IMR-90 (cell line): Measurements from ENCODE around the gene ITFG1. TPM values are rescaled to one million over a fixed set of nuclear protein-coding genes. Genes with fewer than 3 reads are reported as not detected.

Experiments
- ATAC-seq: fragments of 200-7000 bp; cut with Tn5 transposase; 2 replicates; pipeline ENCODE4 v1.9.1; 2020; ENCODE audit warnings: low read depth, mild to moderate bottlenecking, moderate library complexity
- BruUV-seq: library from RNA; stranded (reverse); fragments of 400-500 nt; replicated peaks from 2 replicates; lab custom pipeline; 2021; lab: Mats Ljungman, UMichigan
- CTCF ChIA-PET: fragments of 300-600 bp; formaldehyde crosslinking; extraction: SDS; loops from one replicate; lab custom pipeline; 2021; ENCODE audit warnings: antibody characterized with exemption; lab: Yijun Ruan, JAX
- POLR2A ChIA-PET: fragments of 300-600 bp; sonication (Branson Sonifier 250); formaldehyde crosslinking; loops from one replicate; lab custom pipeline; 2022; ENCODE audit warnings: antibody characterized with exemption; ENCODE audit not compliant: unreplicated experiment; lab: Charles Lee
- DNase-seq: peaks from one replicate; pipeline ENCODE4 v3.0.0; 2013
- H2AFZ ChIP-seq: replicated peaks from 2 replicates; pipeline ENCODE3; 2013; ENCODE audit warnings: low read length, mild to moderate bottlenecking; ENCODE audit not compliant: poor library complexity
- H2AK5ac ChIP-seq: 2 replicates; pipeline ENCODE4 v1.6.1; 2013; ENCODE audit warnings: low read depth, low read length, inconsistent platforms
- H2AK9ac ChIP-seq: replicated peaks from 2 replicates; pipeline ENCODE3; 2013; ENCODE audit warnings: mild to moderate bottlenecking, low read depth, low read length, moderate library complexity; ENCODE audit not compliant: poor library complexity
- H2BK120ac ChIP-seq: 2 replicates; pipeline ENCODE4 v1.6.1; 2013; ENCODE audit warnings: low read depth, low read length, inconsistent platforms
- H2BK15ac ChIP-seq: 3 replicates; pipeline ENCODE4 v1.6.1; 2013; ENCODE audit warnings: low read depth, low read length, inconsistent platforms
- H2BK20ac ChIP-seq: 2 replicates; pipeline ENCODE4 v1.6.1; 2013; ENCODE audit warnings: low read depth, mild to moderate bottlenecking, inconsistent platforms, low read length, moderate library complexity
- H2BK5ac ChIP-seq: 2 replicates; pipeline ENCODE4 v1.6.1; 2013; ENCODE audit warnings: mild to moderate bottlenecking, low read depth, low read length, inconsistent platforms; ENCODE audit not compliant: poor library complexity, severe bottlenecking
- H3K14ac ChIP-seq: replicated peaks from 2 replicates; pipeline ENCODE4 v1.6.1; 2013; ENCODE audit warnings: low read depth, low read length, inconsistent platforms
- H3K18ac ChIP-seq: 2 replicates; pipeline ENCODE4 v1.6.1; 2013; ENCODE audit warnings: low read depth, low read length, control low read depth
- H3K23ac ChIP-seq: 2 replicates; pipeline ENCODE4 v1.6.1; 2013; ENCODE audit warnings: low read depth, low read length, inconsistent platforms
- H3K27ac ChIP-seq: 2 replicates; pipeline ENCODE4 v1.5.1; 2013; ENCODE audit warnings: mild to moderate bottlenecking, control low read depth, low read length; ENCODE audit not compliant: insufficient read depth
- H3K27me3 ChIP-seq: 2 replicates; pipeline ENCODE4 v1.6.1; 2013; ENCODE audit warnings: low read length; ENCODE audit not compliant: control insufficient read depth, insufficient read depth
- H3K36me3 ChIP-seq: 2 replicates; pipeline ENCODE4 v1.6.1; 2013; ENCODE audit warnings: low read length, mixed read lengths; ENCODE audit not compliant: control insufficient read depth, insufficient read depth
- H3K4ac ChIP-seq: 2 replicates; pipeline ENCODE4 v1.6.1; 2013; ENCODE audit warnings: low read depth, low read length, inconsistent platforms
- H3K4me1 ChIP-seq: 2 replicates; pipeline ENCODE4 v1.6.1; 2013; ENCODE audit warnings: low read length, mixed read lengths; ENCODE audit not compliant: control insufficient read depth, insufficient read depth
- H3K4me2 ChIP-seq: 2 replicates; pipeline ENCODE4 v1.6.1; 2013; ENCODE audit warnings: low read depth, mild to moderate bottlenecking, control low read depth, low read length, moderate library complexity
- H3K4me3 ChIP-seq: 2 replicates; pipeline ENCODE4 v1.5.1; 2013; ENCODE audit warnings: low read depth, mild to moderate bottlenecking, control low read depth, low read length, moderate library complexity; ENCODE audit not compliant: insufficient read depth
- H3K56ac ChIP-seq: 2 replicates; pipeline ENCODE4 v1.6.1; 2013; ENCODE audit warnings: low read length, inconsistent platforms; ENCODE audit not compliant: insufficient read depth; ENCODE audit errors: extremely low read depth
- H3K79me1 ChIP-seq, 2 experiments: 2 replicates each; pipeline ENCODE4 v1.6.1; 2013; ENCODE audit warnings: low read length in 2 of 2, inconsistent platforms in 1 of 2, low read depth in 1 of 2
- H3K9ac ChIP-seq: 2 replicates; pipeline ENCODE4 v1.6.1; 2013; ENCODE audit warnings: low read depth, low read length, control low read depth
- H3K9me1 ChIP-seq: 2 replicates; pipeline ENCODE4 v1.6.1; 2013; ENCODE audit warnings: low read length, inconsistent platforms; ENCODE audit not compliant: insufficient read depth
- H3K9me3 ChIP-seq: 2 replicates; pipeline ENCODE4 v1.6.1; 2013; ENCODE audit warnings: low read length; ENCODE audit not compliant: control insufficient read depth, insufficient read depth
- H4K20me1 ChIP-seq: 2 replicates; pipeline ENCODE4 v1.6.1; 2013; ENCODE audit warnings: low read length, inconsistent platforms; ENCODE audit not compliant: insufficient read depth
- H4K5ac ChIP-seq: 2 replicates; pipeline ENCODE4 v1.6.1; 2013; ENCODE audit warnings: mild to moderate bottlenecking, low read depth, low read length, control low read depth
- H4K8ac ChIP-seq, 2 experiments: 2 replicates each; pipeline ENCODE4 v1.6.1; 2013; ENCODE audit warnings: low read depth in 2 of 2, low read length in 2 of 2, control low read depth in 1 of 2, inconsistent platforms in 1 of 2
- H4K91ac ChIP-seq: 2 replicates; pipeline ENCODE4 v1.6.1; 2013; ENCODE audit warnings: low read depth, low read length, inconsistent platforms; ENCODE audit not compliant: insufficient read depth
- BHLHE40 ChIP-seq: fragments of 150-350 bp; IDR thresholded peaks from 2 replicates; pipeline ENCODE4 v1.6.1; 2016; ENCODE audit warnings: mild to moderate bottlenecking, low read depth, low read length
- FOS ChIP-seq: fragments of 150-350 bp; IDR thresholded peaks from 2 replicates; pipeline ENCODE4 v1.6.1; 2016; ENCODE audit warnings: low read depth, low read length
- MAFK ChIP-seq: IDR thresholded peaks from 2 replicates; pipeline ENCODE4 v1.6.1; 2012; ENCODE audit warnings: low read depth, low read length, improper control_type of control experiment
- MXI1 ChIP-seq: IDR thresholded peaks from 2 replicates; pipeline ENCODE4 v1.6.1; 2012; ENCODE audit warnings: low read depth, mild to moderate bottlenecking, low read length, moderate library complexity, borderline replicate concordance
- NFE2L2 ChIP-seq: fragments of 150-350 bp; IDR thresholded peaks from 2 replicates; pipeline ENCODE4 v1.6.1; 2016; ENCODE audit warnings: low read depth, mild to moderate bottlenecking, low read length
- POLR2A ChIP-seq: IDR thresholded peaks from 2 replicates; pipeline ENCODE4 v1.6.1; 2012; ENCODE audit warnings: mild to moderate bottlenecking, low read depth, low read length
- RAD21 ChIP-seq: IDR thresholded peaks from 2 replicates; pipeline ENCODE4 v1.6.1; 2012; ENCODE audit warnings: low read length, improper control_type of control experiment
- RCOR1 ChIP-seq: IDR thresholded peaks from 2 replicates; pipeline ENCODE4 v1.6.1; 2012; ENCODE audit warnings: mild to moderate bottlenecking, low read length, improper control_type of control experiment; ENCODE audit not compliant: insufficient replicate concordance
- RFX5 ChIP-seq: IDR thresholded peaks from 2 replicates; pipeline ENCODE4 v1.8.0; 2012; ENCODE audit warnings: low read depth, mild to moderate bottlenecking, low read length, moderate library complexity
- WGBS, 2 experiments: methylation state at CpG; one replicate each; pipeline versions ENCODE4 v1.1.5 to v1.1.7; 2013; ENCODE audit warnings: missing lambda C conversion rate in 2 of 2; ENCODE audit not compliant: insufficient read length in 1 of 2; ENCODE audit errors: extremely low coverage in 2 of 2; 5-methylcytosine and 5-hydroxymethylcytosine counted together
- dilution Hi-C: fragments of 300-500 bp; cut with HindIII; formaldehyde crosslinking; loops from one replicate; pipeline ENCODE4 v1.14.3; 2018; ENCODE audit warnings: low sequenced_read_pairs; ENCODE audit not compliant: unreplicated experiment
- in situ Hi-C: fragments of 300-500 bp; cut with MboI; formaldehyde crosslinking; loops from 3 replicates; pipeline ENCODE4 v1.14.3; 2019; ENCODE audit warnings: low sequenced_read_pairs, inconsistent platforms, mixed read lengths
- intact Hi-C: fragments of 100-400 bp; cut with micrococcal nuclease; formaldehyde crosslinking; loops from 2 replicates; pipeline ENCODE4 v1.10.0; 2022
- polyA plus RNA-seq, 3 experiments: library from polyadenylated mRNA; depleted of rRNA; stranded (reverse); fragments of >200 nt; gene quantifications; 2 replicates each; pipeline ENCODE4 v1.2.3, GENCODE V29; 2012; ENCODE audit warnings: low replicate concordance in 1 of 3
- total RNA-seq: library from RNA; depleted of rRNA; stranded (reverse); fragments of >200 nt; gene quantifications from 2 replicates; pipeline ENCODE4 v1.2.3, GENCODE V29; 2012
- TF ChIP-seq, protein P1 (sequence below): fragments of 150-350 bp; IDR thresholded peaks from 2 replicates; pipeline ENCODE4 v1.6.1; 2017; ENCODE audit warnings: mild to moderate bottlenecking, antibody characterized with exemption, low read length, low read depth
- TF ChIP-seq, protein P2 (sequence below): conservative IDR thresholded peaks from 2 replicates; pipeline ENCODE4 v1.5.1; 2012; ENCODE audit warnings: mild to moderate bottlenecking, low read depth, low read length, improper control_type of control experiment

Gene ITFG1
- total and polyA plus RNA-seq, 2 of the 4 experiments (the other 2 are of a cell fraction) = 54.3 to 60.4 TPM

DNA sequence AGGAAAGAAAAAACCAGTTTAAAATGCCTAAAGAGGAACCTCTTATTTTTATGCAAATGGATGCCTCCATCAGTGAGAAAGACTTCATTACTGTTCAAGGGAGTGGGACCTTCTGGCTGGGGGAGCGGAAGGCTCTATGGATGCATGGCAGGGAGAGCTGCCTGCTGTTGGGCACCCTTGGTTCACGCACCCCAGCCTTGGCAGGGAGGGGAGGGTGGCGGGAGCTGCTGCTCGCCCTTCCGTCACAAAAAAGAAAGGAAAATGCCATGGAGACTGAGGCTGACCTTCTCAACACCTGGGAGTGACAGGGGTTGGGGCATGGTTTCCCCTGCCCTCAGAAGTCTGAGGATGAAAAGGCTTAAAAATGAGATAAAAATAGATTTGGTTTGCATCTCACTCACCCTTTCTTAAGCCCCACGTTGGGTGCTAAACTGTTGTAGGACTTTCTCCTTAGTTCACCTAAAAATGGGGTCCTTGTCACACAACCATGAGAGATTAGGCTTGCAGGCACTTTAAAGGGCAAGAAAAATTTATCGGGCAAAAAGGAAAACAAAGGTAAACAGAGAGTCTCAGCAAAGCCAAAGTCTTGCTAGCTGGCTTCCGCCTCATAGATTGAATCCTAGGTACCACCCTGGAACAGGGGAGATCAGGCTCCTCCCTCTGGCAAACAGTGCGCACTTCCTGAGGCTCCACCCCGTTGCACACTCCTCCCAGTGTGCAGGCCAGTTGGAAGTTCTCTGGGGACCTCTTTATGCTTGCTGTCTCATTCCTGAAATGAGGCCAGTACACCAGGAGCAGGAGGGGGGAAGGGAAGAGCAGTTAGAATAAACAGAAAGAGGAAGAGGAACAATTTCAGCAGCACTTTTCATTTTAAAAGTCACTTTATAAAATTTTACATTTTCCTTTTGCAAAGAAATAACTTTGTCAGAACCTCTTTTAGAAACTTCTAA lies 31.8 kb upstream of the ITFG1 start (continued):
- TF ChIP-seq, protein P1, sequence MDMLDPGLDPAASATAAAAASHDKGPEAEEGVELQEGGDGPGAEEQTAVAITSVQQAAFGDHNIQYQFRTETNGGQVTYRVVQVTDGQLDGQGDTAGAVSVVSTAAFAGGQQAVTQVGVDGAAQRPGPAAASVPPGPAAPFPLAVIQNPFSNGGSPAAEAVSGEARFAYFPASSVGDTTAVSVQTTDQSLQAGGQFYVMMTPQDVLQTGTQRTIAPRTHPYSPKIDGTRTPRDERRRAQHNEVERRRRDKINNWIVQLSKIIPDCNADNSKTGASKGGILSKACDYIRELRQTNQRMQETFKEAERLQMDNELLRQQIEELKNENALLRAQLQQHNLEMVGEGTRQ = no peak
- no peak for TF ChIP-seq RFX5

DNA sequence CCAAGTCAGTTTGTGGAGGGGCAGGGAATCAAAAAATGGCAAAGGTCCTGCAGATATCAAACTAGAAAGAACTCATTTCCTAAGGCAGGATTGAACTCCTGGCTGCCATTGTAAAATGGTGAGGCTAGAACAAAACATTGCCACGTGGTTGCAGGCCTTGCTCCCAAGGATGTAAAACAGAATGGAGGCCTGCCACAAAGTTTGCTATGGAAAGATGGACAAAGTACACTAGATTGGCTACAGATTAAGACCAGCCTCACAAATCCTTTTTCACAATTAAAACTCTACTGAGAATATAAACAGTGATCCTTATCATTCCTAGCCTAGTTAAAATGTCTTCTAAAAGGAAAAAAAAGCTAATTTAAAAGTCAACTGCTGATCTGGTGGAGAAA lies 31.2 kb upstream of the ITFG1 start:
- H2AK5ac ChIP-seq = no peak overlapping the region
- CTCF ChIA-PET = no interaction called here
- no peak overlapping the region for H3K4ac ChIP-seq
- no peak overlapping the region for H2BK15ac ChIP-seq
- H3K9me3 ChIP-seq = peaks cover 6% of the 10 kb centered on the region; the same call in 1 of the 2 replicates
- H3K4me3 ChIP-seq = no peak overlapping the region
- H2BK20ac ChIP-seq = no peak overlapping the region
- ATAC-seq = no peak
- no peak overlapping the region for H3K4me2 ChIP-seq
- no peak overlapping the region for H2AFZ ChIP-seq
- H3K27ac ChIP-seq = no peak overlapping the region
- no peak overlapping the region for H3K23ac ChIP-seq
- in situ Hi-C loops = no loop called here
- BruUV-seq = no TSS peak
- no peak overlapping the region for H2AK9ac ChIP-seq
- H4K20me1 ChIP-seq = no peaks in the 10 kb centered on the region
- DNase-seq = no peak
- POLR2A ChIA-PET = no interaction called here
- no CpG with 5 or more reads among the region's 1 CpG for WGBS, 2 experiments
- H3K18ac ChIP-seq = no peak overlapping the region
- intact Hi-C loops = no loop called here
- no peaks in the 10 kb centered on the region for H3K36me3 ChIP-seq
- no peak overlapping the region for H3K56ac ChIP-seq
- no peak overlapping the region for H2BK5ac ChIP-seq
- H3K9me1 ChIP-seq = no peaks in the 10 kb centered on the region
- H4K8ac ChIP-seq = no peak overlapping the region
- H3K27me3 ChIP-seq = no peaks in the 10 kb centered on the region
- no peak overlapping the region for H4K91ac ChIP-seq
- no peak overlapping the region for H4K5ac ChIP-seq
- H3K9ac ChIP-seq = no peak overlapping the region
- dilution Hi-C loops = no loop called here
- H3K4me1 ChIP-seq = no peaks in the 10 kb centered on the region
- H2BK120ac ChIP-seq = no peak overlapping the region
- H3K14ac ChIP-seq = no peak overlapping the region
- H3K79me1 ChIP-seq = peaks cover 7 to 27% of the 10 kb centered on the region in 2 experiments; a peak in 3 of 4 replicates
- TF ChIP-seq MXI1 (no peak), BHLHE40 (no peak), POLR2A (no peak), FOS (no peak), RCOR1 (no peak), NFE2L2 (no peak), MAFK (no peak), RAD21 (no peak)
- TF ChIP-seq, protein P1 = no peak
- TF ChIP-seq, protein P2, sequence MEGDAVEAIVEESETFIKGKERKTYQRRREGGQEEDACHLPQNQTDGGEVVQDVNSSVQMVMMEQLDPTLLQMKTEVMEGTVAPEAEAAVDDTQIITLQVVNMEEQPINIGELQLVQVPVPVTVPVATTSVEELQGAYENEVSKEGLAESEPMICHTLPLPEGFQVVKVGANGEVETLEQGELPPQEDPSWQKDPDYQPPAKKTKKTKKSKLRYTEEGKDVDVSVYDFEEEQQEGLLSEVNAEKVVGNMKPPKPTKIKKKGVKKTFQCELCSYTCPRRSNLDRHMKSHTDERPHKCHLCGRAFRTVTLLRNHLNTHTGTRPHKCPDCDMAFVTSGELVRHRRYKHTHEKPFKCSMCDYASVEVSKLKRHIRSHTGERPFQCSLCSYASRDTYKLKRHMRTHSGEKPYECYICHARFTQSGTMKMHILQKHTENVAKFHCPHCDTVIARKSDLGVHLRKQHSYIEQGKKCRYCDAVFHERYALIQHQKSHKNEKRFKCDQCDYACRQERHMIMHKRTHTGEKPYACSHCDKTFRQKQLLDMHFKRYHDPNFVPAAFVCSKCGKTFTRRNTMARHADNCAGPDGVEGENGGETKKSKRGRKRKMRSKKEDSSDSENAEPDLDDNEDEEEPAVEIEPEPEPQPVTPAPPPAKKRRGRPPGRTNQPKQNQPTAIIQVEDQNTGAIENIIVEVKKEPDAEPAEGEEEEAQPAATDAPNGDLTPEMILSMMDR = no peak
